Uterus (tissue), 2 donors: ENCODE data around the gene ACAD8.

ENCODE experiments used
- POLR2A ChIP-seq, 2 donors: fragments of 450-650 bp; IDR thresholded peaks; one replicate each; pipeline ENCODE4 v1.6.1; 2016; ENCODE audit warnings: antibody characterized with exemption in 2 of 2, mild to moderate bottlenecking in 1 of 2, moderate library complexity in 1 of 2
- TF ChIP-seq, protein P1 (sequence below), 4 experiments: fragments of 200-600 bp in 2 of 4; fragments of 450-650 bp in 2 of 4; sonication (generic) in 2 of 4; IDR thresholded peaks; one replicate each; pipeline ENCODE4 v1.5.1; 2016 to 2019; ENCODE audit warnings: antibody characterized with exemption in 4 of 4, mild to moderate bottlenecking in 2 of 4, moderate library complexity in 1 of 4

DNA sequence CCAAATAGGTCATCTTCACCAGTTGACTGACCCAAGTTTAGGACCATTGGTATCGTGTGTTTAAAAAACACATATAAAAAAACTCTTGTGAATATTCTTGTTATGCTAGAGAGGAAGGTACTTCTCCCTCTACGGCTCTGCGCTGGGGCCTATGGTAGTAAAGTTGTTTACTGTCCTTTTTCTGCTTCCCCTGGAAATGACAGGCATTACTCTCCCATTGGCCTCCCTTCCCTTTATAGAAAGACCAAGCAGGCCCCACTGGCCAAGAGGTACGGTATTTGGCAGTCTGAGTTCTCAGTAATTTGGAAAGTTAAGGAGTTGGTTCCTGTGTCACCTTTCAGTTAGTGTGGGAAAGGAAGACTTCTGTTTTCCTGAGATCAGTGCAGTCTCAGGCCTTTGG, 6.7 kb upstream of the ACAD8 start:
- TF ChIP-seq POLR2A (IDR thresholded peaks at IDR 0.05): no peak
- TF ChIP-seq, protein P1, sequence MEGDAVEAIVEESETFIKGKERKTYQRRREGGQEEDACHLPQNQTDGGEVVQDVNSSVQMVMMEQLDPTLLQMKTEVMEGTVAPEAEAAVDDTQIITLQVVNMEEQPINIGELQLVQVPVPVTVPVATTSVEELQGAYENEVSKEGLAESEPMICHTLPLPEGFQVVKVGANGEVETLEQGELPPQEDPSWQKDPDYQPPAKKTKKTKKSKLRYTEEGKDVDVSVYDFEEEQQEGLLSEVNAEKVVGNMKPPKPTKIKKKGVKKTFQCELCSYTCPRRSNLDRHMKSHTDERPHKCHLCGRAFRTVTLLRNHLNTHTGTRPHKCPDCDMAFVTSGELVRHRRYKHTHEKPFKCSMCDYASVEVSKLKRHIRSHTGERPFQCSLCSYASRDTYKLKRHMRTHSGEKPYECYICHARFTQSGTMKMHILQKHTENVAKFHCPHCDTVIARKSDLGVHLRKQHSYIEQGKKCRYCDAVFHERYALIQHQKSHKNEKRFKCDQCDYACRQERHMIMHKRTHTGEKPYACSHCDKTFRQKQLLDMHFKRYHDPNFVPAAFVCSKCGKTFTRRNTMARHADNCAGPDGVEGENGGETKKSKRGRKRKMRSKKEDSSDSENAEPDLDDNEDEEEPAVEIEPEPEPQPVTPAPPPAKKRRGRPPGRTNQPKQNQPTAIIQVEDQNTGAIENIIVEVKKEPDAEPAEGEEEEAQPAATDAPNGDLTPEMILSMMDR (IDR thresholded peaks at IDR 0.05): no peak
